ENCODE results near the gene GAK.
"Not testable (repeated sequence)": the region's sequence is repeated elsewhere in the genome, so short reads cannot be mapped to it uniquely, and the experiment has no call there.

GAK gene

GRCh38 chr4:931960-932712, at the start of gene GAK, which contains the start of gene TMEM175:
TSS of gene GAK (minus strand) at chr4:932316. CDS start at chr4:932187, 129 bp downstream.
TSS of gene TMEM175 (plus strand) at chr4:932460. CDS start at chr4:947740, 15,280 bp downstream.
- DNase-seq, result peak; percentile 87

DNA sequence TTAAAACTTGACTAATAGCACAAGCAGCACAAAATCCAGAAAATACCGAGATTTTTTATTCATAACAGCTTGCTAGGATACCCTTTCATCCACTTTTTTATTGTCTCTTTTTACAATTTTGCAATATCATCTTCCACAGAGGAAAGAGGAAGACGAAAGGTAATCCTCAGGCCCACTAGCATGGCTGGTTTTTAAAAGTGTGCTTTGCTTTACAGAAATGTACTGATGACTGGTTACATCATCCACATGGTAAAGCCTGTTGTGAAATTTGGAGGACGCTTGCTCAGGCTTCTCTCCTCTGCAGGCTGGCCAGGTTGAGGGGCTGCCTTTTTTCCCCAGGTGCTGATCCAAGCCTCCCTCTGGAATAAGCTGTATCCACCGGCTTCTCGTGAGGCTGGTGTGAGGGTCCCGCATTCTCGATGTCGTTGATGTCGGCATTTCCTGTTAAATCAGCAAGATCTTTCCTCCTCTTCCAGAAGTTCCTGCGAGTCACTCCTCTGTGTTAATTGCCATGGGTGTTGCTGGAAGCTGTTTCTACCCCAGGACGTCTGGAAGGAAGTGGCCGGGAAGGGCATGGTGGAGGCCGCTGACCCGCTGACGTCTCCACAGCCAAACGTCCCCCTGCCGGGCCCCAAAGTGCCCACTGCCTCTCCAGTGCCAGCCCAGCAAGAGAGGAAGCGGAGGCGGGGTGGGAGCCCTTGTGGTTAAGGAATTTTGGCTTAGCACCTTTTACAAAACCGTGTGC, 47.0 kb upstream of the GAK start:
- peak; percentile 34 for DNase-seq

GRCh38 chr4:976016-976415, 43.9 kb upstream of the GAK start:
- not testable (repeated sequence) for DNase-seq

GRCh38 chr4:974668-975067, 42.6 kb upstream of the GAK start:
- DNase-seq, result no peak

DNA sequence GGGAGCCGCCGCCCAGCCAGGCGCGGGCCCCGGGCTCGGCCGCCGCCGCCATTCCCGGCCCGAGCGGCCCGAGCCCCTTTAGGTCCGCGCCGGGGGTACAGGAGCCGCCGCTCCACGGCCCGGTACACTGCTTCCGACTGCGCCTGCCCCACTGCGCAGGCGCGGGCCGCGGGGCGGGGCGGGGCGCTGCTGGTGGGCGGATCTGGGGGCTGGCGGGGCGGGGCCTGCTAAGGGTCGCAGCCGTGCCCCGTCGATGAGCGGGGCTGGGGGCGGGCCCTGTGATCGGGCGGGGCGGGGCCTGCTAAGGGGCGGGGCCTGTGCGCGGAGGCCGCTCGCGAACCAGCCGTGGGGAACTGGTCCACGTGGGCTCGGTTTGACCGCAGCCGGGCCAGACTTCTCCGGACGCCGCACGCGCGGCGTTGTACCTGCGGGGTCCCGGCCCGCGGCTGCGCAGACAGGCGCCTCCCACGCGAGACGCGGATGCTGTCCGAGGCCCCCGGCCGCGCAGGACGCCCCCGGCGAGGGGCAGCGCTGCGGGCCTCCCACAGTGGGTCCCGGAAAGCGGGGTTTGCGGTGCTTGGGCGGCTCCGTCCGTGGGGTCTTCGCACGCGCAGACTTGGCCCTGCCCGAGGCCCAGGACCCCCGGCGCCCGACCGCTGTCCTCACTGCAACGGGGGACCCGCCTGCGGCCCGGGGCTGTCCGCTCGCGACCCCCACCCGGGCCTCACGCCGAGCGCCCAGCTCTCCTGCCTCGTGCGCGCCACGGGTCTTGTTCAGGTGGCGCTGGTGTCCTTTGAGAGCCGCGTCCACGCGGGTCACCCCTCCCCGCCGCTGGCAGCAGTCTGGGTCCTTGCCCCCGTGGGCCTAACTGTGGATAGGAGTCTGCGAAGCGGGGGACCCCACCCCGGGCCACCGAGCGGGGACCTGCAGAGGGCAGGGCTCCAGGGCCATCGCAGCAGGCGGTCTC, 41.6 kb upstream of the GAK start, which contains the start of gene DGKQ:
TSS of gene DGKQ (minus strand) at position 139 of the 967 bp plus-strand sequence. CDS start at position 52, 87 bp downstream.
- peak; percentile 52 for DNase-seq

GRCh38 chr4:972651-973424, 40.7 kb upstream of the GAK start:
- DNase-seq, result no peak

- no peak for DNase-seq
These were observed 39.8 kb upstream of the GAK start for GRCh38 chr4:971666-972500.

DNA sequence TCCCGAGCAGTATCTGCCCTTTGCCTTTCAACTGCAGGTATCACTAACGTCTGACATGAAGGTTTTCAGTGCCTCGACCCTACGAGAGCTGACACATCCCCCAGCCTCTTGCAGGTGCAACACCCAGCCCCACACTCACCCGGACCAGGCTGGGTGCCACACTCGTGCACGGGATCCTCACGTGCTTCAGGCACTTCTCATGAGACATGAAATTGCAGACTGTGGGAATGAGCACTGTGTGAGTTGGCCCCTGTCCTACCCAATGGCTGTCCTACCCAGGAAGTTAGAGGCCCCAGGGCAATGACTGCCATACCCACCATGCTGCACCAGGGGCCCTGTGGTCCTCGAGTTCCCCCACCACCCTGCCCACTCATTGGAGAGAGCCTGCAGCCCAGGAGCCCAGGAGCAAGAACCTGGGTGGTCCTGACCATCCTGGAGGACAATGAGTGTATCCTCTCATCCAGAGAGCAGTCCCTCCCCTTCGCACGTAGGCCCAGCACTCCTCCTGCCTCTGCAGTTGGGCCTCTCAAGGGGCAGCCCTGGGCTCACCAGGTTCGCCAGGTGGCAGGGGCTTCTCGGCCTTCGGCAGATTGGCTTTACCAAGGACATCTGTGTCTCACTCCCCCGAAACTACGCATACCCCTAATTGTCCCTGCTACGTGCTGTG, 38.9 kb upstream of the GAK start:
- no peak for DNase-seq

DNA sequence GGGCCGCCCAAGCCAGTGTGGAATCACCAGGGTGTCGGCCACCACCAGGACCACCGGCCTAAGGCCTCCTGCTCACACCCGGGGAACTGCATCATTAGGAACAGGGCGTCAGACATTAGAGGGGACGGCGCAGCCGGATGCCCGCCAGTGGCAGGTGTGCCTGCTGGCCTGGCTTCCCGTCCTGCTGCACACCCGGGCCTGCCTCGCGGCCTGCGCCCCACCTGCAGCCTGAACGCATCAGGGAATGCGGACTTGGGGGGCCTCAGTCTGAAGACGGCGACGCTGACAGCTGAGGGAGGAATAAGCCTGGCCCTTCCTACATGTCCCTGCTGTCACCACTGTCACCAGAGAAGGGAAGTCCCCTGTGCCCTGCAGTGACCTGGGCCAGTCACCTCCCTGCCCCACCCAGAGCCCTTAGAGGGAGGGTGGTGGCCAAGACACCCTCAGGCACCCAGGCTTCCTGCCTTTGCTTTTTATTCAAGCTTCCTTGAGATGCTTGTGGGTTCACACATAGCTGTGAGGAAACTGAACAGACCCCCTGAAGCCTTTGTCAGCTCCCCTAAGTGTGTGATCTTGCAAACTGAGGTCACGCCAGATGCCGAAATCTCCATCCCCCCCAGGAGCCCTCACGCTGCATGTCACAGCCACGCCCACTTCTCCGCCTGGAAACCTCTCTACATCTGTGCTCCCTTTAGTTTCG, 38.1 kb upstream of the GAK start:
- no peak for DNase-seq

GRCh38 chr4:968621-969394, 36.7 kb upstream of the GAK start:
- DNase-seq, result no peak

DNA sequence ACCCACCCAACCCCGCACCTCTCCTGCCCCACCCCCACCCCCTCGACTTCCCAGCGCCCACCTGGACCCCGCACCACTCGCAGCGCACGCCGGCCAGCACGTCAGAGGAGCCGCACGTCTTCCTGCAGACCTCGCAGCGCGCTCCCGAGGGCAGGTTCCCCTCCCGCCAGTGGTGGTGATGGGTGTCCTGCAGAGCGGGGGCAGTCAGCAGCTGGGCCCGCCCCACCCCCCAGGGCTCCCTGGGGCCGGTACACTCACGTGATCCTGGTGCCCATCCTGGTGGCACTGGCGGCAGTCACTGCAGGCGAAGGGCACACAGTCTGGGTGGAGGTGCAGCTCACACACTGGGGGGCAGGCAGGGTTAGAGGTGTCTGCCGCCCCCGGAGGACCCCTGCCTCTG, 36.1 kb upstream of the GAK start:
- no peak for DNase-seq

- DNase-seq, result no peak
These were observed 35.3 kb upstream of the GAK start for GRCh38 chr4:967113-968104.

- no peak for DNase-seq
These were observed 34.4 kb upstream of the GAK start for GRCh38 chr4:966266-967112.

- DNase-seq, result no peak
These were observed 33.6 kb upstream of the GAK start for GRCh38 chr4:965766-966134.

DNA sequence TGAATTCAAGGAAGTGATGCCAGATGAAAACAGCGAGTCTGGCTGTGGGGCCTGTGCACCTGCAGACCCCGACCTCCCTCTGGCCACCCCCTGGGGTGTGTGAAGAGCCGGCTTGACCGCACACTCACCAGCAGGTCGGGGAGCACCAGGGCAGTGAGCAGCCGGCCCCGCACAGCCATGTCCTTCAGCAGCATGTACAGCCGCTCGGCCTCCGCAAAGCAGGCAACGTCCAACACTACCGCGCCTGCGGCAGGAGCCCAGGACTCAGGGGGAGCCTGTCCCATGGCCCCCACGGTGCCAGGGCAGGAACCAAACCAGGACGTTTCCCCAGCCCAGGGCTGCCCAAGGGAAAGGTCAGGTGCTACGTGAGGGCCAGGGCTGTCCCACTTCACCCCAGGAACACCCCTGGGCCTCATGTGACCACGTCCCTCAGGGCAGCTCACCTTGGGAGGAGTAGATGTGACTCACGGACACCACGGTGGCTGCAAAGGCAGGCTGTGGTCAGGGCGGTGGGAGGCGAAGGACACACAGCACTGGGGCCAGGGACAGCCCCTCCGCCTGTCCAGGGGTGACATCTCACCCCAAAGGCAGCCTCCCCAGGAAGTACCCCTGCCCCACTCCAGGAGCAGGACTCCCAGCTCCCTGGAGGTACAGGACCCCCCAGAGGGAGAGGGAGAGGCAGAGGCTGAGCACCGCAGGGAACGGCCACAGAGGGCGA, 33.1 kb upstream of the GAK start:
- no peak for DNase-seq

GRCh38 chr4:964346-965025, 32.4 kb upstream of the GAK start:
- DNase-seq, result no peak
